Pancreas (tissue), 10 donors: Measurements from ENCODE around the gene CASP9. TPM values are rescaled to one million over a fixed set of nuclear protein-coding genes. Genes with fewer than 3 reads are reported as not detected.

Experiments
- ATAC-seq, 4 donors: fragments of 200-7000 bp; cut with Tn5 transposase; one replicate each; pipeline versions ENCODE4 v1.8.0 to v1.9.1; 2020; ENCODE audit warnings: mild to moderate bottlenecking in 4 of 4, moderate library complexity in 4 of 4
- DNase-seq, 6 donors: peaks; one replicate each; pipeline ENCODE4 v3.0.0-alpha.2; 2020
- FAIRE-seq: peaks from 2 replicates; lab custom pipeline; 2012; peaks lifted over from hg19 to GRCh38; lab: Jason Lieb, UNC
- H3K27ac ChIP-seq, 4 donors: fragments of 200-600 bp; sonication (generic); 1 replicate in 3 of 4; 2 replicates in 1 of 4; pipeline versions ENCODE4 v1.5.0 to v1.8.0; 2020
- H3K27me3 ChIP-seq, 4 donors: fragments of 200-600 bp; one replicate each; pipeline ENCODE4 v1.8.0; 2021
- H3K36me3 ChIP-seq, 3 donors: fragments of 200-600 bp; sonication (generic) in 1 of 3; one replicate each; pipeline versions ENCODE4 v1.5.0 to v1.8.0; 2020 to 2021
- H3K4me1 ChIP-seq, 3 donors: fragments of 200-600 bp; one replicate each; pipeline ENCODE4 v1.8.0; 2021
- H3K4me3 ChIP-seq, 4 donors: fragments of 200-600 bp; sonication (generic) in 2 of 4; one replicate each; pipeline versions ENCODE4 v1.5.0 to v1.8.0; 2020 to 2021
- H3K9me3 ChIP-seq, 4 donors: fragments of 200-600 bp; one replicate each; pipeline ENCODE4 v1.8.0; 2021
- WGBS, 2 donors: extraction: QIAGEN DNeasy Blood & Tissue Kit; methylation state at CpG; one replicate each; pipeline ENCODE4 v1.1.7; 2013; 5-methylcytosine and 5-hydroxymethylcytosine counted together
- intact Hi-C, 3 donors: fragments of 100-400 bp; cut with DNase I; formaldehyde crosslinking; loops; one replicate each; pipeline versions ENCODE4 v1.11.1 to v1.14.2; 2022
- polyA plus RNA-seq, 2 donors: library from polyadenylated mRNA; stranded (reverse); fragments of 200-250 nt; gene quantifications; one replicate each; pipeline ENCODE4 v1.2.3, GENCODE V29; 2013
- total RNA-seq, 6 donors: library from RNA; stranded (reverse); fragmentation: NEBNext Ultra II Directional in 4 of 6; extraction: Animal tissue kit (Norgen Biotek cat#: 25700) in 4 of 6; gene quantifications; one replicate each; pipeline versions ENCODE4 v1.2.1 to v1.2.4, GENCODE V29; 2021 to 2023
- TF ChIP-seq, protein P1 (sequence below), 4 donors: fragments of 200-600 bp; sonication (generic) in 3 of 4; IDR thresholded peaks; one replicate each; pipeline versions ENCODE4 v1.5.0 to v1.8.0; 2021; ENCODE audit warnings: antibody characterized with exemption in 4 of 4
- donor health status: healthy with polysubstance abuse.
- donor health status: DM: no; HTN: no; CAD: no; lungs with moderate emphysema.
- donor health status: DM: no; HTN: no; CAD: no.
- donor health status: control.
- donor health status: control.
- donor health status: Bipolar disorder and iron deficiency.
- donor health status: DM: yes; HTN: yes; CAD: no.
- donor health status: DM: no; HTN: no; CAD: no.
- donor health status: DM: no; HTN: no; CAD: no.
- donor health status: DM: yes; HTN: yes; CAD: no.

The CASP9 gene
- total and polyA plus RNA-seq, 8 donors, result 6.6 to 32.0 (median 8.9) TPM

- ATAC-seq (peak in 3 of 4 donors; percentile 20 to 27 (median 24)), DNase-seq (peak in 2 of 6 donors; percentile 63 to 78), FAIRE-seq (no peak)
- Histone ChIP-seq H3K27me3 (no peaks in the 10 kb centered on the region), H3K36me3 (no peaks in the 10 kb centered on the region), H3K4me3 (no peak overlapping the region), H3K4me1 (peaks cover 5 to 13% (median 12%) of the 10 kb centered on the region in 3 donors), H3K9me3 (no peaks in the 10 kb centered on the region), H3K27ac (peak overlapping the region in 2 of 4 donors; percentile 36 to 85)
- 40 to 41% methylated on average over 6 of the region's 6 CpGs for WGBS, 2 donors
- intact Hi-C loops, result no loop called here
- TF ChIP-seq, protein P1, sequence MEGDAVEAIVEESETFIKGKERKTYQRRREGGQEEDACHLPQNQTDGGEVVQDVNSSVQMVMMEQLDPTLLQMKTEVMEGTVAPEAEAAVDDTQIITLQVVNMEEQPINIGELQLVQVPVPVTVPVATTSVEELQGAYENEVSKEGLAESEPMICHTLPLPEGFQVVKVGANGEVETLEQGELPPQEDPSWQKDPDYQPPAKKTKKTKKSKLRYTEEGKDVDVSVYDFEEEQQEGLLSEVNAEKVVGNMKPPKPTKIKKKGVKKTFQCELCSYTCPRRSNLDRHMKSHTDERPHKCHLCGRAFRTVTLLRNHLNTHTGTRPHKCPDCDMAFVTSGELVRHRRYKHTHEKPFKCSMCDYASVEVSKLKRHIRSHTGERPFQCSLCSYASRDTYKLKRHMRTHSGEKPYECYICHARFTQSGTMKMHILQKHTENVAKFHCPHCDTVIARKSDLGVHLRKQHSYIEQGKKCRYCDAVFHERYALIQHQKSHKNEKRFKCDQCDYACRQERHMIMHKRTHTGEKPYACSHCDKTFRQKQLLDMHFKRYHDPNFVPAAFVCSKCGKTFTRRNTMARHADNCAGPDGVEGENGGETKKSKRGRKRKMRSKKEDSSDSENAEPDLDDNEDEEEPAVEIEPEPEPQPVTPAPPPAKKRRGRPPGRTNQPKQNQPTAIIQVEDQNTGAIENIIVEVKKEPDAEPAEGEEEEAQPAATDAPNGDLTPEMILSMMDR (IDR thresholded peaks at IDR 0.05), result no peak
Measured at GRCh38 chr1:15451014-15451722, 72.8 kb downstream of the CASP9 start.

GRCh38 chr1:15449567-15449966 lies 74.4 kb downstream of the CASP9 start:
- no peaks in the 10 kb centered on the region for H3K36me3 ChIP-seq
- H3K27me3 ChIP-seq, result no peaks in the 10 kb centered on the region
- DNase-seq (peak in 3 of 6 donors; percentile 59 to 67 (median 67)), FAIRE-seq (no peak), ATAC-seq (peak; percentile 2 to 33 (median 4))
- H3K4me1 ChIP-seq, result peaks cover 0 to 9% (median 8%) of the 10 kb centered on the region in 3 donors
- no peak overlapping the region for H3K4me3 ChIP-seq
- 40 to 47% methylated on average over 3 of the region's 3 CpGs for WGBS, 2 donors
- H3K9me3 ChIP-seq, result no peaks in the 10 kb centered on the region
- TF ChIP-seq, protein P1 (IDR thresholded peaks at IDR 0.05), result no peak
- peak overlapping the region in 3 of 4 donors; percentile 16 to 36 (median 29) for H3K27ac ChIP-seq
- intact Hi-C loops, result no loop called here

DNA sequence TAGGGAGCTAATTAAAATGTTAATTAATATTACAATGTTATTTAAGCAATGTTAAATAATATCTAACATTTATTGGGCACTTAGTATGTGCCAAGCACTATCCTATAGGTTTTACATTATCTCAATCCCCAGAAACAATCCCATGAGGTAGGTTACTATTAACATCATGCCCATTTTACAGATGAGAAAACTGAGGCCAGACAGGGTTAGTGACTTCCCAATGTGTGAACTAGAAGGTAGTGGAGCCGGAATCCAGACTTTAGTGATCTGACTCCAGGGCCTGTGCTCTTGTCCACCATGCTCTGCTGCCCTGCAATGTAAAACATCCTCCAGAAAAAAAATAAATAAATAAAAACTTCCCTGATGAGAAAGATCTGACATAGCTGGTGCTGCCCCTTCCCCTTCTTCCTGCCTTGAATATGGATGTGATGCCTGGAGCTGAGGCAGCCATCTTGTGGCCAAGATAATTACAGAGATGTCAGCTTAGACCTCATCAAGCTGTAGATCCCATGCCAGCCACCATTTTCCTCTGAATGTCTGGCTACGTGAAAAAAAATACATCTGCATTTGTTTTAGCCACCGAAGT lies 75.0 kb downstream of the CASP9 start:
- H3K4me1 ChIP-seq, result peaks cover 0 to 8% (median 7%) of the 10 kb centered on the region in 3 donors
- peak overlapping the region in 2 of 4 donors; percentile 16 to 29 for H3K27ac ChIP-seq
- TF ChIP-seq, protein P1 (IDR thresholded peaks at IDR 0.05), result no peak
- ATAC-seq, result peak in 1 of 4 donors; percentile 8
- intact Hi-C loops, result no loop called here
- H3K36me3 ChIP-seq, result no peaks in the 10 kb centered on the region
- FAIRE-seq, result no peak
- no peaks in the 10 kb centered on the region for H3K9me3 ChIP-seq
- H3K4me3 ChIP-seq, result no peak overlapping the region
- no peaks in the 10 kb centered on the region for H3K27me3 ChIP-seq
- DNase-seq, result no peak
- WGBS, 2 donors, result 41 to 49% methylated on average over 3 of the region's 3 CpGs

DNA sequence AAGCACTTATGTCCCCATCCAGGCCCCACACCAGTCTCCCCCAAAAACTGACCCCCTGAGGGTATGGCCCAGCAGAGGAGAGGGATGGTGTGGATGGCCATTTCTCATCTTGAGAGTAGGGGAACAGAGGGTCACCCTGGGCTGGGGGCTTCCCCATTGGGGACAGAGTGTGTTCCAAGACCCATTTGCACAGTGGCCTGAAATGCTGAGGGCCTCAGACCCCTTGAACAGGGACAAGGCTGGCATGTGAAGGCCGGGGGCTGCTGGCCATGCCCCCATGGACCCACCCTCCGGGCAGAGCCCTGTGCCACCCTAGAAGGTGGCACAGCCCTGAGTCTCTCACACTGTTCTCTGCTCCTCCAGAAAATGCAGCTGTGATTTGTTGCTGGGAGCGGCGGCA lies 77.8 kb downstream of the CASP9 start:
- Histone ChIP-seq H3K36me3 (no peaks in the 10 kb centered on the region), H3K4me1 (peaks cover 0 to 4% (median 0%) of the 10 kb centered on the region in 3 donors)
- FAIRE-seq, result no peak

More for the DNA sequence above, 77.8 kb downstream of the CASP9 start:
- Histone ChIP-seq H3K4me3 (no peak overlapping the region), H3K27ac (peak overlapping the region in 1 of 4 donors; percentile 27), H3K9me3 (no peaks in the 10 kb centered on the region), H3K27me3 (no peaks in the 10 kb centered on the region)
- intact Hi-C loops, result no loop called here
- peak in 1 of 6 donors; percentile 72 for DNase-seq
- 76 to 90% methylated on average over 4 of the region's 4 CpGs for WGBS, 2 donors
- TF ChIP-seq, protein P1 (IDR thresholded peaks at IDR 0.05), result no peak
- no peak for ATAC-seq
